Fibroblast of skin of back (primary cell): Measurements from ENCODE around the gene ZC3H15. TPM values are rescaled to one million over a fixed set of nuclear protein-coding genes. Genes with fewer than 3 reads are reported as not detected.
"Not testable (repeated sequence)": the region's sequence is repeated elsewhere in the genome, so short reads cannot be mapped to it uniquely, and the experiment has no call there.

ENCODE experiments used
- DNase-seq: peaks from one replicate; pipeline ENCODE4 v3.0.0-alpha.2; 2013
- polyA plus RNA-seq, 2 experiments: library from polyadenylated mRNA; unstranded; fragments of 120-200 nt; gene quantifications; one replicate each; pipeline ENCODE4 v1.2.1, GENCODE V29; 2013; ENCODE audit not compliant: insufficient read length in 2 of 2

The ZC3H15 gene
- polyA plus RNA-seq (2013, experiment 1 of 2; ENCODE audit: insufficient read length) = 63.4 TPM
- polyA plus RNA-seq (2013, experiment 2 of 2; ENCODE audit: insufficient read length) = 49.5 TPM

GRCh38 chr2:186485871-186486650 lies at the start of gene ZC3H15:
ZC3H15 (plus strand) TSS chr2:186486260; CDS start chr2:186486383, 123 bp downstream.
- DNase-seq = peak; percentile 98

GRCh38 chr2:186437719-186438118 lies 48.3 kb upstream of the ZC3H15 start:
- no peak for DNase-seq

- DNase-seq = not testable (repeated sequence)
Measured at GRCh38 chr2:186439673-186440095, 46.4 kb upstream of the ZC3H15 start.

- no peak for DNase-seq
Measured at GRCh38 chr2:186440506-186440905, 45.6 kb upstream of the ZC3H15 start.

GRCh38 chr2:186442885-186443284 lies 43.2 kb upstream of the ZC3H15 start:
- no peak for DNase-seq

GRCh38 chr2:186443851-186444250 lies 42.2 kb upstream of the ZC3H15 start:
- no peak for DNase-seq

GRCh38 chr2:186445506-186445905 lies 40.6 kb upstream of the ZC3H15 start:
- DNase-seq = no peak

GRCh38 chr2:186455613-186456012 lies 30.4 kb upstream of the ZC3H15 start:
- no peak for DNase-seq

GRCh38 chr2:186456941-186457340 lies 29.1 kb upstream of the ZC3H15 start:
- DNase-seq = peak; percentile 90

- DNase-seq = no peak
Measured at GRCh38 chr2:186457908-186458307, 28.2 kb upstream of the ZC3H15 start.

- peak; percentile 20 for DNase-seq
Measured at GRCh38 chr2:186459009-186459408, 27.1 kb upstream of the ZC3H15 start.

GRCh38 chr2:186460465-186460864 lies 25.6 kb upstream of the ZC3H15 start:
- DNase-seq = peak; percentile 6

- DNase-seq = no peak
Measured at GRCh38 chr2:186466743-186467142, 19.3 kb upstream of the ZC3H15 start.

- no peak for DNase-seq
Measured at GRCh38 chr2:186467421-186467820, 18.6 kb upstream of the ZC3H15 start.

- DNase-seq = not testable (repeated sequence)
Measured at GRCh38 chr2:186472722-186473493, 13.2 kb upstream of the ZC3H15 start.

GRCh38 chr2:186474239-186474638 lies 11.8 kb upstream of the ZC3H15 start:
- DNase-seq = not testable (repeated sequence)

GRCh38 chr2:186477790-186478189 lies 8.3 kb upstream of the ZC3H15 start:
- DNase-seq = no peak

GRCh38 chr2:186480991-186481390 lies 5.1 kb upstream of the ZC3H15 start:
- DNase-seq = no peak

GRCh38 chr2:186484062-186484735 lies 1.9 kb upstream of the ZC3H15 start:
- DNase-seq = no peak

GRCh38 chr2:186485576-186485870 lies 537 bp upstream of the ZC3H15 start:
- DNase-seq = no peak

GRCh38 chr2:186486651-186487647 lies 889 bp downstream of the ZC3H15 start:
- DNase-seq = peak; percentile 9

GRCh38 chr2:186493564-186494085 lies 7.6 kb downstream of the ZC3H15 start:
- no peak for DNase-seq
